Measurements from ENCODE around the gene RXRA.

RXRA gene

DNA sequence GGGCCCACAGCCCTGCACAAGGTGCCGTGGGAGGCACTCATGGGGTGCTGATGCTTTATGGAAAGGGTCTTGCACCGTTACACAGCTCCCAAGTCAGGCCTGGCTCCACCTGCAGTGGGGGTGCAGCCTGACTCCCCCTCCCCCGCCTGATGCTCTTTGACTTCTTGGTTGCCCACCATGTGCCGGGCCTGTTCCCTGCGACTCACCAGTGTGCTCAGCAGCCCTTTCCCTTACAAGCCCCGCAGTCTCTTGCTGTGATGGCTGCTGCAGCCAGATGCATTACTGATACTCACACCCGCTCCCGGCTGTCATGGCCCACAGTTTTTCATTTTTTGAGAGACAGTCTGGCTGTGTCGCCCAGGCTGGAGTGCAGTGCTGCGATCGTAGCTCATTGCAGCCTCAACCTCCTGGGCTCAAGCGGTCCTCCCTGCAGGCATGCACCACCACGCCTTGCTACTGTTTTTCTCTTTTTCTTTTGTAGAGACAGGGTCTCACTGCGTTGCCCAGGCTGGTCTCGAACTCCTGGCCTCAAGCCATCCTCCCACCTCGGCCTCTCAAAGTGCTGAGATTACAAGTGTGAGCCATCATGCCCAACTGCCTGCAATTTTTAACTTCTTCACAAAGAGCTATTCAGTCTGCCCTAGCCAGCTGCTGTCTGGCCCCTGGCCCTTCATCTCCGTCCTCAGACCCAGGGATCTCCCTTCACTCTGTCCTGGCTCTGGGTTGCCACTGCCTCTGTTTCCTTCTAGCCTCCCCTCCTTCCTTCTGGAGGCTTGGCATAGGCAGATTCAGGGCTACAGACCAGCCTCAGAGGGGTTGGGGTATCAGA is 109.5 kb downstream of the RXRA start:
- DNase-seq (ENCODE audit: low read depth): no peak

DNA sequence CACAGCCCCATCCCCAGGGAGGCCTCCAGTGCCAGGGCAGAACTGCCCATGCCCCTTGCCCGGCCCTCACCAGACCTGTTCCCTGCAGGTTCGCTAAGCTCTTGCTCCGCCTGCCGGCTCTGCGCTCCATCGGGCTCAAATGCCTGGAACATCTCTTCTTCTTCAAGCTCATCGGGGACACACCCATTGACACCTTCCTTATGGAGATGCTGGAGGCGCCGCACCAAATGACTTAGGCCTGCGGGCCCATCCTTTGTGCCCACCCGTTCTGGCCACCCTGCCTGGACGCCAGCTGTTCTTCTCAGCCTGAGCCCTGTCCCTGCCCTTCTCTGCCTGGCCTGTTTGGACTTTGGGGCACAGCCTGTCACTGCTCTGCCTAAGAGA is 110.1 kb downstream of the RXRA start:
- DNase-seq (ENCODE audit: low read depth): no peak

- no peak for DNase-seq (ENCODE audit: low read depth)
Observed at GRCh38 chr9:134436911-134437310, 110.7 kb downstream of the RXRA start.

GRCh38 chr9:134437403-134438194 is 111.3 kb downstream of the RXRA start:
- DNase-seq (ENCODE audit: low read depth): no peak

DNA sequence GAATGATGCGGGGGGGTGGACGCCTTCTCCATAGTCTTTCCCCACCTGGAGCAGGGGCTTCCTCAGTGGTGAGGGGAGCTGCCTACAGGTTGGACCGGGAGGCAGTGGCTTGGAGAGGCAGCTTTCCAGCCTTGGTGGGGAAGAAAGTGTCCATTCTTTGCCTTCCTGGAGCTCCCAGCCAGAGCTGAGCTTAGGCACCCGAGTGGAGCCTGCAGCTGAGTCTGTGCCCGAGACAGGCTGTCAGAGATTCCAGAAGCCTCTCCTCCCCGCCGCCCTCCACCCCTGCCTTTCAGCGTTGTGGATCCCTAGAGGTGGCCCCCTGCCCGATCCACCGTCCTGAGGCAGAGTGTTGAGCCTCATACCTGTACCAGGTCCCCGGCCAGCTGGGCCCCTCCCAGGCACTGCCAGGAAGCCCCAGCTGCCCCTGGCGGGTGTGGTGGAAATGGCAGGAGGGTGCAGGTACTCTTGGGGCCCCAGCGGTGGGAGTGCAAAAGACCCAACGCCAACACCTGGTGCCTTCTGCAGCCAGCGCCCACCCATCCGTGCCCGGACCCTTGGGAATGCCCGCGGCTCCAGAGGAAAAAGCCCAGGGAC is 112.0 kb downstream of the RXRA start:
- no peak for DNase-seq (ENCODE audit: low read depth)

GRCh38 chr9:134439368-134439784 is 113.1 kb downstream of the RXRA start:
- DNase-seq (ENCODE audit: low read depth): no peak

DNA sequence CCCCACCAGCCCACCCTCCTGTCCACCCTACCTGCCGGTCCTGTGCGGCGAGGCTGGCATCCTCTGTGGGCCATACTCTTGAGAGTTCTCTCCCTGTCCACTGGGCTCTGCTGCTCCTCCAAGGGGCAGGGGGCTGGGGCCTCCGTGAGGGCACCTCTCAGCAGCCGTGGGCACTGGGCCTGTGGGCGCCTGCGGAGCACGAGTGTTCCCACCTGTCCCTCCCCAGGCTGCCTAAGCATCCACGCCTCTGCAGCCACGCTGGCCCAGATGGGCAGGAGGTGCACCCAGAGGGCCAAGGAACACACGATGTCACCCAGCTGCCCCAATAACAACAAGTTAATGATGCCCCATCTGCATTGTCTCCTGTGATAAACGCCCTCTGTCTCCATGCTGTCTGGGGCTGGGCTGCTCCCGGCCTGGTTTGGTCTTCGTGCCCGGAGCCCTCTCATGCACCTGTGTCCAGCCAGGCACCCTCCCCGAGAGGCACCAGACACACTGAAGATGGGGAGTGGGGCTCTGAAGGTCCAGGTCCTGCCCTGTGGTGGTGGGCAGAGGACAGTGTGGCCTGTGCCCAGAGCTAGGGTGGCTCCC is 114.5 kb downstream of the RXRA start:
- no peak for DNase-seq (ENCODE audit: low read depth)

GRCh38 chr9:134441227-134442084 is 115.2 kb downstream of the RXRA start:
- DNase-seq (ENCODE audit: low read depth): no peak

DNA sequence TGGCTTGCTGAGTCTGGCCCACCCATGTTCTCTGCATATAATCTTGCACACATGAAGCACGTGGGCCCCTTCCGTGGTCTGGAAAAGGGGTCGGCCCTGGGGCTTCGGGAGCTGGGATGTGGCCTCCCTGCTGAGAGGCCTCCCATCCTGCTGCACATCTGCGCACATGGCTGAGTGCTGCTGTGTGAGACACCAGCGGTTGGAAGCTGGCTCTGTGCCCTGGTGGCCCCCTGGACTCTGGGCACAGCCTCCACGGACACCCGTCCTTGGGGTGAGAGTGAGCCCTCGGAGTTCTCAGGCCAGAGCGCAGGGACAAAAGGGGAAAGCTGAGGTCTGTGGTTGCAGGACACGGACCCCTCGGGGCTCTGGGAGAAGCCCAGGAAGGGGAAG is 115.8 kb downstream of the RXRA start:
- DNase-seq (ENCODE audit: low read depth): no peak

- no peak for DNase-seq (ENCODE audit: low read depth)
Observed at GRCh38 chr9:134442486-134443173, 116.4 kb downstream of the RXRA start.

DNA sequence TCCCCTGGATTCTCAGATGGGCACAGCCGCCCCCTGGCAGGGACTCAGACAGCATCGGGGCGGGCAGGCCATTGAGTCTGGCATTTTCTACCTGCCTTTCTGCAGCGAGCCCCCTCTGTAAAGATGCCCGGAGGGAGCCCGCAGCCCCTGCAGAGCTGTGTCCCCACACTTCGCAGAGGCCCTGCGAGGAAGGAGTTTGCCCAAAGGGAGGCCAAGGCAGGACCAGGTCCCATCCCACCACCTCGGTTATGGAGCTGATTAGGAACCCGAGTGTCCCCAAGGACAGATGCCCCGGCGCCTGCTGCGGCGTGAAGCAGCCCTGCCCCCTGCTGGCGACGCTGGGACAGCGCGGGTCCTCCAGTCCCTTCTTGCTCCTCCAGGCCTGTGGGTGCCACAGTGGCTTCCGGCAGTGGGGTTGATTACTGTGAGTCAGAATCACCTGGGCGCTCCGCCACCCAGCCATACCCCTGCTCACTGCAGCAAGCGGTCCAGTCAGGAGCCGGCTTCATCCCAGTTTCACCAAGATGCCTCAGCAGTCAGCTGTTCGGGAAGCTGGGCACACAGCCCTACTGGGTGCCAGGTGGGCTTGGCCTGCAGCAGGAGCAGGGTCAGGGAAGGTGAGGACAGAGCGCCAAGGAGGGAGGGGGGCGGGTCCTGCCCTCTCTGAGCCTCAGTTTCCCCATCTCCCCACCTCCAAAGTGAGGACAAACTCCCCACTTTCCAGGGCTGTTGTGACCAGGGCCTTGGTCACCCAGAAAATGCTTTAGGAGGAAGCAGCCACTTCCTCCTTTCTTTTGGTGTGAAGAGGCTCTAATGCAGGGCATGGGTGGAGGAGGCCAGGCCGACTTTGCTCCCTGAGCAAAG is 117.2 kb downstream of the RXRA start:
- DNase-seq (ENCODE audit: low read depth): peak; percentile 79

DNA sequence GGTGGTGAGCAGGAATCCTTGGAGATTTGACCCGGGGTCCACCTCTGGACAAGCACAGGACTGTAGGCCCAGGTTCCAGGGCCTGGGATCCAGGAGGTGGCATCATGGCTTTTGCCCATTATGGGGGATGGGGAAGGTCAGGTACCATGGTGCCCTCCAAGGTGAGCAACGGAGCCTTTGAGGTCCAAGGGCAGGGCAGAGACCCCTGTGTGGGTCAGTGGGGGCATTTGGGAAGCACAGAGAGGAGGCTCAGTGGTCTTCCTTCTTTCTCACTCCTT is 117.7 kb downstream of the RXRA start:
- DNase-seq (ENCODE audit: low read depth): no peak

GRCh38 chr9:134445000-134445399 is 118.7 kb downstream of the RXRA start:
- no peak for DNase-seq (ENCODE audit: low read depth)

GRCh38 chr9:134449180-134449916 is 123.1 kb downstream of the RXRA start:
- peak; percentile 70 for DNase-seq (ENCODE audit: low read depth)

DNA sequence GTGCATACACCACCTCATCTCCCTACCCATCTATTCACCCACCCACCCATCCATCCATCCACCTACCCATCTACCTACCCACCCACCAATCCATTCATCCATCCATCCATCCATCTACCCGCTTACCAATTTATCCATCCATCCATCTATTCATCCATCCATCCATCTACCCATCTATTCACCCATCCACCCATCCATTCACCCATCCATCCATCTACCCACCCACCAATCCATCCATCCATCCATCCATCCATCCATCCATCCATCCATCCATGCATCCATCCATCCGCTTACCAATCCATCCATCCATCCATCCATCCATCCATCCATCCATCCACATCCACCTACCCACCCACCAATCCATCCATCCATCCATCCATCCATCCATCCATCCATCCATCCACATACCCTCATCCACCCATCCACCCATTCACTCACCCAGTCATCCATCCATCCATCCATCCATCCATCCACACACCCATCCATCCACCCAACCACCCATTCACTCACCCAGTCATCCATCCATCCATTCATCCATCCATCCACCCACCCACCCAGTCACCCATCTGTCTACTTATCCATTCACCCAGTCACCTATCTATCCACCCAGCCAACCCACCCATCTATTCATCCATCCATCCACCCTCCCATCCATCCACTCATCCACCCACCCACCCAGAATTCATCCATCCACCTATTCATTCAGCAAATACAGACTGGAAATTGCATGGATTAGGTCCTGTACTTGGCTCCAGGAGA is 125.6 kb downstream of the RXRA start:
- DNase-seq (ENCODE audit: low read depth): no peak

- DNase-seq (ENCODE audit: low read depth): no peak
Observed at GRCh38 chr9:134452728-134453127, 126.5 kb downstream of the RXRA start.

- DNase-seq (ENCODE audit: low read depth): no peak
Observed at GRCh38 chr9:134453776-134454475, 127.7 kb downstream of the RXRA start.

DNA sequence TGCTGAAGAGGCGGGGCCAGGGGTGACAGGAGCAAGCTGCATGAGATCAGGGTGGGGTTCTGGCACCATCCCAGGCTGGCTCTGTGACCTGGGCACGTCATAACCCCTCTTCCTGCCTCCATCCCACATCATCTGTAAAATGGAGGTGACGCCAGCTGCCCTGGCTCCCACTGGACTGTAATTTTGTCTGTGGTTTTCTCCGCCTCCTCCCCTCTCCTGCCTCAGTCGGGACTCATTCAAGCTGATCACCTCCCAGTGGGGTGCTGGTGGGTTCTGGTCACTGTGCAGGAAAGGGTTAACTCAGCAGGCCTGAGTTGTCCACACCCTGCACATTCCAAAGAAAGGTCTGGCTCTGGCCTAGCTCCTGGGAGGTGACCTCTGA is 128.2 kb downstream of the RXRA start:
- DNase-seq (ENCODE audit: low read depth): no peak
